Ascending aorta (tissue), 2 donors: ENCODE results near the gene CCDC142. TPM values are rescaled to one million over a fixed set of nuclear protein-coding genes. Genes with fewer than 3 reads are reported as not detected.

Experiments
- DNase-seq, 2 donors: peaks; one replicate each; pipeline ENCODE4 v3.0.0-alpha.2; 2019; ENCODE audit warnings: low spot score in 2 of 2
- H3K27ac ChIP-seq, 2 donors: fragments of 200-600 bp; sonication (generic); one replicate each; pipeline ENCODE4 v1.5.1; 2016 to 2017; ENCODE audit warnings: mild to moderate bottlenecking in 1 of 2
- H3K27me3 ChIP-seq: fragments of 200-600 bp; sonication (generic); one replicate; pipeline ENCODE4 v1.5.1; 2017
- H3K36me3 ChIP-seq, 2 donors: fragments of 200-600 bp; sonication (generic); one replicate each; pipeline ENCODE4 v1.5.1; 2016
- H3K4me1 ChIP-seq, 2 donors: fragments of 200-600 bp; sonication (generic); one replicate each; pipeline ENCODE4 v1.5.1; 2016 to 2017; ENCODE audit warnings: mild to moderate bottlenecking in 1 of 2
- H3K4me3 ChIP-seq, 2 donors: fragments of 200-600 bp; sonication (generic); one replicate each; pipeline ENCODE4 v1.5.1; 2016 to 2017; ENCODE audit warnings: mild to moderate bottlenecking in 1 of 2
- H3K9me3 ChIP-seq, 2 donors: fragments of 200-600 bp; sonication (generic); one replicate each; pipeline ENCODE4 v1.5.1; 2016
- CTCF ChIP-seq, 3 experiments: fragments of 200-600 bp in 2 of 3; fragments of 450-650 bp in 1 of 3; sonication (generic) in 2 of 3; IDR thresholded peaks; one replicate each; pipeline ENCODE4 v1.5.1; 2016 to 2019; ENCODE audit warnings: antibody characterized with exemption in 3 of 3, mild to moderate bottlenecking in 1 of 3, moderate library complexity in 1 of 3
- intact Hi-C: fragments of 100-400 bp; cut with DNase I; formaldehyde crosslinking; loops from one replicate; pipeline ENCODE4 v1.15.1; 2023
- total RNA-seq: library from RNA; depleted of rRNA; stranded (reverse); fragments of >200 nt; gene quantifications from one replicate; pipeline ENCODE4 v1.1.0, GENCODE V29; 2016

The CCDC142 gene
- total RNA-seq, 1 donor from 2014 or later = 16.5 TPM

GRCh38 chr2:74529357-74530238, 46.8 kb upstream of the CCDC142 start, which contains the start of the genes AUP1 and HTRA2:
TSS of gene AUP1 (minus strand) at chr2:74529706. CDS start at chr2:74529629, 77 bp downstream.
TSS of gene HTRA2 (plus strand) at chr2:74529933. CDS start at chr2:74530007, 74 bp downstream.
- peak in 1 of 3 experiments; percentile 18 for TF ChIP-seq CTCF (IDR thresholded peaks at IDR 0.05)
- Histone ChIP-seq H3K27me3 (no peaks in the 10 kb centered on the region), H3K4me1 (peaks cover 13 to 21% of the 10 kb centered on the region in 2 donors), H3K27ac (peak within 1 kb of the TSS; percentile 84 to 88), H3K4me3 (peak within 1 kb of the TSS; percentile 78 to 85), H3K36me3 (peaks cover 15 to 43% of the 10 kb centered on the region in 2 donors), H3K9me3 (no peaks in the 10 kb centered on the region)
- intact Hi-C loops = loop anchor here (1.0 to 5.0 kb wide), 6 partner anchors 22 to 123 kb away; partner anchors contain the start of genes DOK1, PCGF1, SEMA4F and TTC31
- DNase-seq = peak; percentile 95 to 99

GRCh38 chr2:74528600-74529356, 46.0 kb upstream of the CCDC142 start:
- peaks cover 13 to 21% of the 10 kb centered on the region in 2 donors for H3K4me1 ChIP-seq
- H3K27ac ChIP-seq = peak overlapping the region; percentile 84 to 88
- DNase-seq = no peak
- peaks cover 15 to 43% of the 10 kb centered on the region in 2 donors for H3K36me3 ChIP-seq
- H3K27me3 ChIP-seq = no peaks in the 10 kb centered on the region
- H3K9me3 ChIP-seq = no peaks in the 10 kb centered on the region
- intact Hi-C loops = loop anchor here (1.0 to 2.0 kb wide), 4 partner anchors 21 to 70 kb away; partner anchors contain the start of genes DOK1, PCGF1, TTC31 and WBP1
- H3K4me3 ChIP-seq = peak overlapping the region; percentile 78 to 85
- no peak for TF ChIP-seq CTCF (IDR thresholded peaks at IDR 0.05)

- intact Hi-C loops = loop anchor here (2.0 kb wide), 1 partner anchor 69 kb away; the partner anchor contains the start of gene WBP1
- H3K36me3 ChIP-seq = peaks cover 15 to 34% of the 10 kb centered on the region in 2 donors
Observed at GRCh38 chr2:74527741-74528140, 44.9 kb upstream of the CCDC142 start.

GRCh38 chr2:74526649-74527230, 43.9 kb upstream of the CCDC142 start:
- H3K36me3 ChIP-seq = peaks cover 15 to 24% of the 10 kb centered on the region in 2 donors
- no peak for DNase-seq
- H3K9me3 ChIP-seq = no peaks in the 10 kb centered on the region
- H3K27me3 ChIP-seq = no peaks in the 10 kb centered on the region
- no peak overlapping the region for H3K27ac ChIP-seq
- peaks cover 13 to 21% of the 10 kb centered on the region in 2 donors for H3K4me1 ChIP-seq
- no peak for TF ChIP-seq CTCF (IDR thresholded peaks at IDR 0.05)
- intact Hi-C loops = no loop called here
- H3K4me3 ChIP-seq = no peak overlapping the region

More at GRCh38 chr2:74527741-74528140, 44.9 kb upstream of the CCDC142 start:
- no peak for TF ChIP-seq CTCF (IDR thresholded peaks at IDR 0.05)
- H3K27ac ChIP-seq = no peak overlapping the region
- H3K9me3 ChIP-seq = no peaks in the 10 kb centered on the region
- H3K27me3 ChIP-seq = no peaks in the 10 kb centered on the region
- no peak overlapping the region for H3K4me3 ChIP-seq
- peaks cover 13 to 21% of the 10 kb centered on the region in 2 donors for H3K4me1 ChIP-seq
- no peak for DNase-seq
